OCI-LY1 (cell line): Measurements from ENCODE around the gene HES1.

ENCODE experiments used
- H2AFZ ChIP-seq: fragments of 200-600 bp; sonication (generic), shearing (Covaris generic); 2 replicates; pipeline ENCODE4 v1.6.0; 2014; ENCODE audit warnings: antibody characterized with exemption, mild to moderate bottlenecking, low read length
- H3F3A ChIP-seq: fragments of 200-600 bp; sonication (generic), shearing (Covaris generic); 2 replicates; pipeline ENCODE4 v1.6.0; 2014; ENCODE audit warnings: mild to moderate bottlenecking, antibody characterized with exemption, low read length, moderate library complexity; ENCODE audit not compliant: insufficient read depth
- H3K27ac ChIP-seq: fragments of 200-600 bp; sonication (generic); 2 replicates; pipeline ENCODE4 v1.5.1; 2014; ENCODE audit warnings: low read length, mixed run types, mild to moderate bottlenecking, low read depth; ENCODE audit not compliant: poor library complexity, severe bottlenecking
- H3K27me3 ChIP-seq: fragments of 200-600 bp; sonication (generic); 2 replicates; pipeline ENCODE4 v1.6.0; 2014; ENCODE audit warnings: antibody characterized with exemption, mild to moderate bottlenecking, low read length, moderate library complexity; ENCODE audit not compliant: insufficient read depth
- H3K36me3 ChIP-seq: fragments of 200-600 bp; sonication (generic); 2 replicates; pipeline ENCODE4 v1.6.1; 2014; ENCODE audit warnings: mild to moderate bottlenecking, antibody characterized with exemption, low read length, moderate library complexity, mixed read lengths; ENCODE audit not compliant: insufficient read depth
- H3K4me1 ChIP-seq: fragments of 200-600 bp; sonication (generic); 2 replicates; pipeline ENCODE4 v1.5.1; 2014; ENCODE audit warnings: mild to moderate bottlenecking, low read length, moderate library complexity; ENCODE audit not compliant: insufficient read depth, severe bottlenecking
- H3K4me2 ChIP-seq: fragments of 200-600 bp; sonication (generic), shearing (Covaris generic); 2 replicates; pipeline ENCODE4 v1.6.1; 2014; ENCODE audit warnings: low read length
- H3K4me3 ChIP-seq: fragments of 200-600 bp; sonication (generic); 2 replicates; pipeline ENCODE4 v1.5.1; 2014; ENCODE audit warnings: low read length, low read depth, mild to moderate bottlenecking, mixed read lengths; ENCODE audit not compliant: poor library complexity, severe bottlenecking
- H3K79me2 ChIP-seq: fragments of 200-600 bp; shearing (Covaris generic); 2 replicates; pipeline ENCODE4 v1.6.1; 2016; ENCODE audit warnings: mixed run types, low read length, mixed read lengths; ENCODE audit not compliant: insufficient read depth
- H3K9ac ChIP-seq: fragments of 200-600 bp; sonication (generic), shearing (Covaris generic); 2 replicates; pipeline ENCODE4 v1.6.1; 2014; ENCODE audit warnings: mild to moderate bottlenecking, low read length, mixed read lengths
- H3K9me2 ChIP-seq: fragments of 200-600 bp; sonication (generic), shearing (Covaris generic); 2 replicates; pipeline ENCODE4 v1.6.1; 2014; ENCODE audit warnings: low read depth, mild to moderate bottlenecking, low read length, mixed read lengths
- H3K9me3 ChIP-seq: fragments of 200-600 bp; shearing (Covaris generic); 2 replicates; pipeline ENCODE4 v1.6.1; 2014; ENCODE audit warnings: low read length, mixed read lengths
- H4K20me1 ChIP-seq: fragments of 200-600 bp; sonication (generic), shearing (Covaris generic); 2 replicates; pipeline ENCODE4 v1.6.0; 2016; ENCODE audit warnings: mild to moderate bottlenecking, low read length; ENCODE audit not compliant: insufficient read depth
- EZH2 ChIP-seq: fragments of 200-600 bp; sonication (generic), shearing (Covaris generic); IDR thresholded peaks from 2 replicates; pipeline ENCODE4 v1.8.0; 2017; ENCODE audit warnings: borderline replicate concordance, mixed run types, mild to moderate bottlenecking, antibody characterized with exemption, low read length, moderate library complexity, mixed read lengths
- TF ChIP-seq, protein P1 (sequence below): fragments of 200-600 bp; sonication (generic), shearing (Covaris generic); IDR thresholded peaks from 2 replicates; pipeline ENCODE4 v1.5.1; 2017; ENCODE audit warnings: mild to moderate bottlenecking, antibody characterized with exemption, low read length, moderate library complexity, mixed read lengths

The HES1 gene

GRCh38 chr3:194178128-194178527 is 42.2 kb downstream of the HES1 start:
- H3K9me3 ChIP-seq: no peaks in the 10 kb centered on the region
- H3K9me2 ChIP-seq: no peaks in the 10 kb centered on the region
- H3K36me3 ChIP-seq: no peaks in the 10 kb centered on the region
- H3F3A ChIP-seq: no peaks in the 10 kb centered on the region
- TF ChIP-seq, protein P1, sequence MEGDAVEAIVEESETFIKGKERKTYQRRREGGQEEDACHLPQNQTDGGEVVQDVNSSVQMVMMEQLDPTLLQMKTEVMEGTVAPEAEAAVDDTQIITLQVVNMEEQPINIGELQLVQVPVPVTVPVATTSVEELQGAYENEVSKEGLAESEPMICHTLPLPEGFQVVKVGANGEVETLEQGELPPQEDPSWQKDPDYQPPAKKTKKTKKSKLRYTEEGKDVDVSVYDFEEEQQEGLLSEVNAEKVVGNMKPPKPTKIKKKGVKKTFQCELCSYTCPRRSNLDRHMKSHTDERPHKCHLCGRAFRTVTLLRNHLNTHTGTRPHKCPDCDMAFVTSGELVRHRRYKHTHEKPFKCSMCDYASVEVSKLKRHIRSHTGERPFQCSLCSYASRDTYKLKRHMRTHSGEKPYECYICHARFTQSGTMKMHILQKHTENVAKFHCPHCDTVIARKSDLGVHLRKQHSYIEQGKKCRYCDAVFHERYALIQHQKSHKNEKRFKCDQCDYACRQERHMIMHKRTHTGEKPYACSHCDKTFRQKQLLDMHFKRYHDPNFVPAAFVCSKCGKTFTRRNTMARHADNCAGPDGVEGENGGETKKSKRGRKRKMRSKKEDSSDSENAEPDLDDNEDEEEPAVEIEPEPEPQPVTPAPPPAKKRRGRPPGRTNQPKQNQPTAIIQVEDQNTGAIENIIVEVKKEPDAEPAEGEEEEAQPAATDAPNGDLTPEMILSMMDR: no peak
- H3K27ac ChIP-seq: no peak overlapping the region
- no peaks in the 10 kb centered on the region for H3K4me1 ChIP-seq
- H3K9ac ChIP-seq: no peak overlapping the region
- no peaks in the 10 kb centered on the region for H4K20me1 ChIP-seq
- H3K4me3 ChIP-seq: no peak overlapping the region
- no peak overlapping the region for H2AFZ ChIP-seq
- no peaks in the 10 kb centered on the region for H3K79me2 ChIP-seq
- H3K27me3 ChIP-seq: peaks cover 8% of the 10 kb centered on the region; the same call in 1 of the 2 replicates
- H3K4me2 ChIP-seq: no peak overlapping the region

- H3K4me3 ChIP-seq: no peak overlapping the region
- TF ChIP-seq, protein P1: no peak
- TF ChIP-seq EZH2: no peak
- no peaks in the 10 kb centered on the region for H3K36me3 ChIP-seq
- no peak overlapping the region for H3K27ac ChIP-seq
- no peaks in the 10 kb centered on the region for H3K4me1 ChIP-seq
- H3K9ac ChIP-seq: no peak overlapping the region
- no peaks in the 10 kb centered on the region for H3F3A ChIP-seq
- peaks cover 8% of the 10 kb centered on the region; the same call in 1 of the 2 replicates for H3K27me3 ChIP-seq
- H3K9me2 ChIP-seq: no peaks in the 10 kb centered on the region
- no peak overlapping the region for H2AFZ ChIP-seq
- H3K79me2 ChIP-seq: no peaks in the 10 kb centered on the region
- H3K4me2 ChIP-seq: no peak overlapping the region
- no peaks in the 10 kb centered on the region for H4K20me1 ChIP-seq
- no peaks in the 10 kb centered on the region for H3K9me3 ChIP-seq
Observed at GRCh38 chr3:194178669-194179068, 42.7 kb downstream of the HES1 start.

GRCh38 chr3:194180570-194180969 is 44.6 kb downstream of the HES1 start:
- no peaks in the 10 kb centered on the region for H3K9me3 ChIP-seq
- no peak overlapping the region for H3K9ac ChIP-seq
- H3K36me3 ChIP-seq: no peaks in the 10 kb centered on the region
- no peak overlapping the region for H3K4me2 ChIP-seq
- no peak for TF ChIP-seq EZH2
- TF ChIP-seq, protein P1: no peak
- no peak overlapping the region for H3K27ac ChIP-seq
- no peak overlapping the region for H2AFZ ChIP-seq
- H3K27me3 ChIP-seq: peaks cover 5% of the 10 kb centered on the region; the same call in 1 of the 2 replicates
- no peaks in the 10 kb centered on the region for H3F3A ChIP-seq
- H3K79me2 ChIP-seq: no peaks in the 10 kb centered on the region
- H3K9me2 ChIP-seq: no peaks in the 10 kb centered on the region
- H3K4me3 ChIP-seq: no peak overlapping the region
- no peaks in the 10 kb centered on the region for H3K4me1 ChIP-seq
- H4K20me1 ChIP-seq: no peaks in the 10 kb centered on the region
